ENCODE data around the gene KCNQ2.
"Not testable (repeated sequence)": the region's sequence is repeated elsewhere in the genome, so short reads cannot be mapped to it uniquely, and the experiment has no call there.

KCNQ2 gene

DNA sequence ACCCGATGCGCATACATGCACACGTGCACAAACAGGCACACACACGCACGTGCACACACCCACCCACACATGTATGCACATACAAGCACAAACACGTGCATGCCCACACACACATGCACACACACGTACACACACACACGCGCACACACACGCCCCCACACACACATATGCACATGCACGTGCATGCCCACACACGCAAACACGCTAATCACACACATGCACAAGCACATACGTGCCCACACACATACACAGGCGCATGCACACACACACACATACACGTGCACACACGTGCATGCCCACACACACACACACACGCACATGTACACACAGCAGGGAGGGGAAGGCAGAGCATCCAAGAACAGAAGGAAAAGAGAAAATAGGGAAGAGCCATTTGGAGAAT, 84.5 kb downstream of the KCNQ2 start:
- H3K4me3 ChIP-seq (ENCODE audit: low read depth in 1 of 2, low read length in 2 of 2): no peak overlapping the region
- H3K4me1 ChIP-seq (ENCODE audit: insufficient read depth, low read length): no peaks in the 10 kb centered on the region
- H3K27ac ChIP-seq (ENCODE audit: low read depth, low read length): no peak overlapping the region
- no peaks in the 10 kb centered on the region for H3K36me3 ChIP-seq (ENCODE audit: insufficient read depth, low read length)
- peaks cover 0 to 12% of the 10 kb centered on the region in 2 donors for H3K27me3 ChIP-seq (ENCODE audit: control insufficient read depth in 1 of 2, insufficient read depth in 2 of 2, low read length in 2 of 2)
- H3K9me3 ChIP-seq (ENCODE audit: low read length): no peaks in the 10 kb centered on the region
- H3K9ac ChIP-seq (ENCODE audit: low read length): no peak overlapping the region

DNA sequence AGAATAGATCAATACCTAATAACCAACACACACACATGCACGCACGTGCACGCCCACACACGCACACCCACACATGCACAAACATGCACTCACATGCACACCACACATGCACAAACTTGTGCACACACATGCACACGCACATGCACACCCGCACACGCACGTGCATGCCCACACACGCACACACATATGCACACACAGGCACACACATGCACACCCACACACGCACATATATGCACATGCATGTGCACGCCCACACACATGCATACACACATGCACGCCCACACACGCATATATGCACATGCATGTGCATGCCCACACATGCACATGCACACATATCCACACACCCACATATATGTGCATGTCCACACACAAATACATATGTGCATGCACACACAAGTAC, 85.1 kb downstream of the KCNQ2 start:
- no peak overlapping the region for H3K9ac ChIP-seq (ENCODE audit: low read length)
- H3K4me3 ChIP-seq (ENCODE audit: low read depth in 1 of 2, low read length in 2 of 2): no peak overlapping the region
- no peaks in the 10 kb centered on the region for H3K9me3 ChIP-seq (ENCODE audit: low read length)
- H3K4me1 ChIP-seq (ENCODE audit: insufficient read depth, low read length): no peaks in the 10 kb centered on the region
- no peak overlapping the region for H3K27ac ChIP-seq (ENCODE audit: low read depth, low read length)
- peaks cover 0 to 12% of the 10 kb centered on the region in 2 donors for H3K27me3 ChIP-seq (ENCODE audit: control insufficient read depth in 1 of 2, insufficient read depth in 2 of 2, low read length in 2 of 2)
- no peaks in the 10 kb centered on the region for H3K36me3 ChIP-seq (ENCODE audit: insufficient read depth, low read length)

DNA sequence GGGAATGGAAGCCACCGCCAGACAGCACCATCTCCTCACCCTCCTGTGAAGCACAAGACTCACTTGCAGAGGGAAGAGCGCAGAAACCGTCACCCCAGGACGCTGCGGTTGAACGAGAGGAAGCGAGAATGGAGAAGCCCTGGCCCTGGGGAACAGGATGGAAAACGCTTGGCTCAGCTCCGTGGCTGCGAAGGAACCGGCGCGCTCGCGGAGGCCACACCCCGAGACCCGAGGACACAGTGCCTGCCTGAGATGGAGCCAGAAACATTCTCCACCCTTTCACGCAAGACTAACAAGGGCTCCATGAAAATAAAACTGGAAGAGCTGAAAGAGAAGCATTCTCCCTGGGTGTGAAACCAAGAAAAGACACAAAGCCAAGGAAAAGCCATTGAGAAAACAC, 86.0 kb downstream of the KCNQ2 start:
- Histone ChIP-seq H3K4me1 (ENCODE audit: insufficient read depth, low read length) (no peaks in the 10 kb centered on the region), H3K27me3 (ENCODE audit: control insufficient read depth in 1 of 2, insufficient read depth in 2 of 2, low read length in 2 of 2) (peaks cover 0 to 16% of the 10 kb centered on the region in 2 donors), H3K9me3 (ENCODE audit: low read length) (no peaks in the 10 kb centered on the region), H3K9ac (ENCODE audit: low read length) (no peak overlapping the region), H3K27ac (ENCODE audit: low read depth, low read length) (no peak overlapping the region), H3K36me3 (ENCODE audit: insufficient read depth, low read length) (no peaks in the 10 kb centered on the region), H3K4me3 (ENCODE audit: low read depth in 1 of 2, low read length in 2 of 2) (no peak overlapping the region)

DNA sequence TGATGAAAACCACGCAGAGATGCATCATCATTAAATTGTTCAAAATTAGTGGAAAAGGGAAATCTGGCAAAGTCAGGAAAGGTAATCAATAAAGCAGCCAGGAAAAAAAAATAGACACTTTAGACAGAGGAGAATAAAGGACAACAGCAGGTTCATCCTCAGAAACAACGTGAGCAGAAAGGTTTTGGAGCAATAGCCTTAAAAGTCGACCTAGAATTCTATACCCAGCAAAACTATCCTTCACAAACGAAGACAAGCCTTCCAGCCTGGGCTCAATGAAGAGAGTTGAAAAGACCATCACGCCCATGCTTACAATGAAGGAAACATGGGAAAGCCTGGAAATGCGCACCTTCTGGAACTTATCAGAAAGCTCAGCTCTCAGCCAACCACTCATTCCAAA, 86.6 kb downstream of the KCNQ2 start:
- H3K4me3 ChIP-seq (ENCODE audit: low read depth in 1 of 2, low read length in 2 of 2): no peak overlapping the region
- no peaks in the 10 kb centered on the region for H3K36me3 ChIP-seq (ENCODE audit: insufficient read depth, low read length)
- peaks cover 0 to 21% of the 10 kb centered on the region in 2 donors for H3K27me3 ChIP-seq (ENCODE audit: control insufficient read depth in 1 of 2, insufficient read depth in 2 of 2, low read length in 2 of 2)
- no peak overlapping the region for H3K27ac ChIP-seq (ENCODE audit: low read depth, low read length)
- H3K9ac ChIP-seq (ENCODE audit: low read length): no peak overlapping the region
- H3K9me3 ChIP-seq (ENCODE audit: low read length): no peaks in the 10 kb centered on the region
- H3K4me1 ChIP-seq (ENCODE audit: insufficient read depth, low read length): no peaks in the 10 kb centered on the region

DNA sequence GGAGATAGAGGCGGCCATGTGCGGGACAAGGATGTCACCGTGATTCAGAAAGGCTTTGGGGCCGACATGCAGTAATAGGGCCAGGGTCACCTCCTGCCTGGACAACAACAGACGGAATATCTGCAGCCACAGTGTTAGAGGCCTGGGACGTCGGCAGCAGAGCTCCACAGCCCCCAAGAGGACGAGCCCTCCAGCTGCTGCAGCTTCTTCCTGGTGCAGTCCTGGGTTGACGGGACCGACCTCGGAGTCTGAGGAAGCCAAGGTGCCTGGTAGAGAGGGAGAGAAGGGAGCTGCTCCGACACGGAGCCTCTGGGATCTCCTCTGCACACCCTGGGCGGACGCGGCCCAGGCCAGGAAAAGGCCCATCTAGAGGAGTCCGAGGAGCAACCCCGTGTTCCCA, 88.1 kb downstream of the KCNQ2 start:
- peaks cover 0 to 21% of the 10 kb centered on the region in 2 donors for H3K27me3 ChIP-seq (ENCODE audit: control insufficient read depth in 1 of 2, insufficient read depth in 2 of 2, low read length in 2 of 2)
- H3K27ac ChIP-seq (ENCODE audit: low read depth, low read length): no peak overlapping the region
- no peaks in the 10 kb centered on the region for H3K36me3 ChIP-seq (ENCODE audit: insufficient read depth, low read length)

DNA sequence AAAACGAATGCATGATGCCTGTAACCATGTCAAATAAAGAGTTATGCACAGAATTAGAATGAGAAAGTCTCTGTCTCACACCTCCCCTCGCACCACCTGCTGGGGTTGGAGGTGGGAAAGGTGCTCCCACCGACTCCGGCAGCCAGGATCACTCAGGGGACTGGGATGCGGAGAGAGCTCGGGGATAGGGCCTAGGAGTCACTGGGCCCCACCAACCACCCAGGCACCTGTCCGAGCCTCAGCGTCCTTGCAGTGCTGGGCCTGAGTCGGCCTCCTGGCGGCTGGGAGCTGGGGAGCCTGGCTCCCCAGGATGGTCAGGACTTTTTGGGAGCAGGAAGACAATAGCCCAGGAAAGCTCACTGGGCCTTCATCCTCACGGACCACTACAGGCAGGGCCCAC, 88.9 kb downstream of the KCNQ2 start:
- no peak overlapping the region for H3K4me3 ChIP-seq (ENCODE audit: low read depth in 1 of 2, low read length in 2 of 2)
- H3K9me3 ChIP-seq (ENCODE audit: low read length): no peaks in the 10 kb centered on the region
- no peaks in the 10 kb centered on the region for H3K4me1 ChIP-seq (ENCODE audit: insufficient read depth, low read length)
- peaks cover 0 to 21% of the 10 kb centered on the region in 2 donors for H3K27me3 ChIP-seq (ENCODE audit: control insufficient read depth in 1 of 2, insufficient read depth in 2 of 2, low read length in 2 of 2)
- no peak overlapping the region for H3K9ac ChIP-seq (ENCODE audit: low read length)
- no peak overlapping the region for H3K27ac ChIP-seq (ENCODE audit: low read depth, low read length)
- no peaks in the 10 kb centered on the region for H3K36me3 ChIP-seq (ENCODE audit: insufficient read depth, low read length)

More for the DNA sequence above, 88.1 kb downstream of the KCNQ2 start:
- no peak overlapping the region for H3K4me3 ChIP-seq (ENCODE audit: low read depth in 1 of 2, low read length in 2 of 2)
- H3K4me1 ChIP-seq (ENCODE audit: insufficient read depth, low read length): no peaks in the 10 kb centered on the region
- no peaks in the 10 kb centered on the region for H3K9me3 ChIP-seq (ENCODE audit: low read length)
- no peak overlapping the region for H3K9ac ChIP-seq (ENCODE audit: low read length)

DNA sequence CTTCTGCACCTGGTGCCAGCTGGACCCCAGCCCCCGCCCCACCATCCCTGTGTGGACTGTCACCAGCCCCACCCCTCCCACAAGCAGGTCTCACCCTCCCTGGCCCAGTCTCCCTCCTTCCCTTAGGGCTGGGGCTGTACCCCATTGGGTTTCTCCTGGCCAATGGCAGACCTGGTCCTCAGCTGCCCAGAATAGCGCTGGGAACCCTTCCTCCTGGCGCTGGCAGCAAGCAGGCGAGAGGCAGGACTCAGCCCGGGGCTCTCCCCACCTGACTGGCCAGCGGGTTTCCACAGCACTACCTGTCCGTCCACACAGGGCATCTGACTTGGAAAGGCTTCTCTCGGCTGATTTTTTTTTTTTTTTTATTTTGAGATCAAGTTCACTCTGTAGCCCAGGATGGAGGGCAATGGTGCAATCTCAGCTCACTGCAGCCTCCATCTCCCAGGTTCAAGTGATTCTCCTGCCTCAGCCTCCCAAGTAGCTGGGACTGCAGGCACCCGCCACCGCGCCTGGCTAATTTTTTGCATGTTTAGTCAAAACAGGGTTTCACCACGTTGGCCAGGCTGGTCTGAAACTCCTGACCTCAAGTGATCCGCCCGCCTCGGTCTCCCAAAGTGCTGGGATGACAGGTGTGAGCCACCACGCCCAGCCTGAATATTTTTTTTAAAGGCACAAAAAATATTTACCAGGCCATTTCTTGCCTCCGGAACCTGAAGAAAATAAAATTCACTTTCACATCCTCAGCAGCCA, 89.7 kb downstream of the KCNQ2 start:
- no peaks in the 10 kb centered on the region for H3K4me1 ChIP-seq (ENCODE audit: insufficient read depth, low read length)
- no peak overlapping the region for H3K4me3 ChIP-seq (ENCODE audit: low read depth in 1 of 2, low read length in 2 of 2)
- H3K9ac ChIP-seq (ENCODE audit: low read length): no peak overlapping the region
- peaks cover 0 to 24% of the 10 kb centered on the region in 2 donors for H3K27me3 ChIP-seq (ENCODE audit: control insufficient read depth in 1 of 2, insufficient read depth in 2 of 2, low read length in 2 of 2)
- H3K36me3 ChIP-seq (ENCODE audit: insufficient read depth, low read length): no peaks in the 10 kb centered on the region
- no peaks in the 10 kb centered on the region for H3K9me3 ChIP-seq (ENCODE audit: low read length)
- no peak overlapping the region for H3K27ac ChIP-seq (ENCODE audit: low read depth, low read length)

DNA sequence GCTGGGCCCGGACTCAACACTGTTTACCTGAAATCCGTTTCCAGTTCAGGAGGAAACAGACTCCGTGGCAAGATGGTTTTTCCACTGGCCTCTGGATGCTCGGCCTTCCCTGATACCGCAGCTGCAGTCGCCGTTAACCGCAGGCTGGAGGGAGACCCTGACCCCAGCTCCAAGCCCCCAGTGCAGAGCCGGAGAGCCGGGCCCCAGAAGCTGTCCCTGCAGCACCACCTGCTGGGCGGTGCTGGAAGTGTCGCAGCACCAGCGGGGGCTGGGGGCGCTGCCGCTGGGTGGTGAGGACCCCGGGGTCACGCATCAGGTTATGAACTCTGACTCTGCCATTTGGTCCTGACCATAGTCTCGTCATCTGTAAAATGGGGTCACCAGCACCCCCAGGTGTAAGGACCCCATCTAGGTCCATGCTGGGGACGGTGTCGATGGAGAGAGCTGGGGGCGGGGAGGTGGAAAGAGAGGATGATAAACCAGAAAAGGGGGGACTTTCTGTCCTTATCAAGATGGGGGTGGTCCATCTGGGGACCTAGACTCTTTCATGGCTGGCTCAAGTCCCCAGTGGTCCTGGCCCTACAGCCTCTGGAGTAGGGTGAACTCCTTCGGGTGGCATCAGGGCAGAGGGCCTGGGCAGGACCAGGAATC, 90.5 kb downstream of the KCNQ2 start:
- Histone ChIP-seq H3K4me3 (ENCODE audit: low read depth in 1 of 2, low read length in 2 of 2) (no peak overlapping the region), H3K9ac (ENCODE audit: low read length) (no peak overlapping the region), H3K9me3 (ENCODE audit: low read length) (no peaks in the 10 kb centered on the region), H3K36me3 (ENCODE audit: insufficient read depth, low read length) (no peaks in the 10 kb centered on the region), H3K4me1 (ENCODE audit: insufficient read depth, low read length) (no peaks in the 10 kb centered on the region), H3K27me3 (ENCODE audit: control insufficient read depth in 1 of 2, insufficient read depth in 2 of 2, low read length in 2 of 2) (peaks cover 0 to 32% of the 10 kb centered on the region in 2 donors), H3K27ac (ENCODE audit: low read depth, low read length) (no peak overlapping the region)

DNA sequence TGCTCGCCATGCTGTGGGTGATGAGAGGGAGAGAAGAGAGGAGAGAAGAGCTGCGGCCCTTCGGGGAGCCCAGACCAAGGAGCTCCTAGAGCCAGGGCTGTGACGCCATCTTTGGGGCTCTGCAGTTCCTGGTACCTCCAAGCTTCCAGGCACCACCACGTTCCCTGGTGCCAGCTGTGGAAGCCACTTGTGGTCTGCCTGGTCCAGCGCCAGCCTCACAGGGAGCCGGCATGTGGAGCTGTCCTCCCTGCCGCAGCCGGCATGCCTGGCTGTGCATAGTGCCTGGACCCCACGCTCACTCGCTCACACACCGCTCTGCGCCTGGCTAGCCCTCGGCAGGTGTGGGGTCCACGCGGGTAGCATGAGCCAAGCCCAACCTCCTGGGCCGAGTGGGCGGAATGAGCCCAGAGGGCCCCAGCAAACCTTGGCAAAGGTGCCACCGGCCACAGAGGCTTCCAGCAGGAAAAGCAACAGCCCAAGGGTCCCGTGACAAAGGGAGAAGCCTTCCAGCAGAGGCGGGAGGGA, 92.0 kb downstream of the KCNQ2 start:
- peaks cover 0 to 43% of the 10 kb centered on the region in 2 donors for H3K27me3 ChIP-seq (ENCODE audit: control insufficient read depth in 1 of 2, insufficient read depth in 2 of 2, low read length in 2 of 2)

DNA sequence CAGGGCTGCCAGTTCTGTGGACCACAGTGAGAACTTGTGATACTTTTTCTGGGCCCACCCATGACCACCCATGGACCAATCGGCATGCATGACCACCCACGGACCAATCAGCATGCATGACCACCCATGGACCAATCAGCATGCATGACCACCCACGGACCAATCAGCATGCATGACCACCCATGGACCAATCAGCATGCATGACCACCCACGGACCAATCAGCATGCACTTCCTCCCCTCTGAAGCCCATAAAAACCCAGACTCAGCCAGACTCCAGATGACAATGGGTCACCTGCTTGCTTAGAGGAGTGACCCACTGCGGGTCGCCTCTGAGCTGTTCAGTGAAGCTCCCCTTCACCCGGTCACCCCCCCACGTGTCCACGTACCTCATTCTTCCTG, 92.6 kb downstream of the KCNQ2 start:
- not testable (repeated sequence) for H3K36me3 ChIP-seq (ENCODE audit: insufficient read depth, low read length); H3K27ac ChIP-seq (ENCODE audit: low read depth, low read length); H3K4me3 ChIP-seq (ENCODE audit: low read depth in 1 of 2, low read length in 2 of 2); H3K4me1 ChIP-seq (ENCODE audit: insufficient read depth, low read length); H3K9me3 ChIP-seq (ENCODE audit: low read length); H3K9ac ChIP-seq (ENCODE audit: low read length)
- peaks cover 0 to 48% of the 10 kb centered on the region in 2 donors for H3K27me3 ChIP-seq (ENCODE audit: control insufficient read depth in 1 of 2, insufficient read depth in 2 of 2, low read length in 2 of 2)

More for the DNA sequence above, 92.0 kb downstream of the KCNQ2 start:
- no peaks in the 10 kb centered on the region for H3K36me3 ChIP-seq (ENCODE audit: insufficient read depth, low read length)
- H3K4me3 ChIP-seq (ENCODE audit: low read depth in 1 of 2, low read length in 2 of 2): no peak overlapping the region
- H3K27ac ChIP-seq (ENCODE audit: low read depth, low read length): no peak overlapping the region
- no peaks in the 10 kb centered on the region for H3K4me1 ChIP-seq (ENCODE audit: insufficient read depth, low read length)
- H3K9me3 ChIP-seq (ENCODE audit: low read length): no peaks in the 10 kb centered on the region
- H3K9ac ChIP-seq (ENCODE audit: low read length): no peak overlapping the region

DNA sequence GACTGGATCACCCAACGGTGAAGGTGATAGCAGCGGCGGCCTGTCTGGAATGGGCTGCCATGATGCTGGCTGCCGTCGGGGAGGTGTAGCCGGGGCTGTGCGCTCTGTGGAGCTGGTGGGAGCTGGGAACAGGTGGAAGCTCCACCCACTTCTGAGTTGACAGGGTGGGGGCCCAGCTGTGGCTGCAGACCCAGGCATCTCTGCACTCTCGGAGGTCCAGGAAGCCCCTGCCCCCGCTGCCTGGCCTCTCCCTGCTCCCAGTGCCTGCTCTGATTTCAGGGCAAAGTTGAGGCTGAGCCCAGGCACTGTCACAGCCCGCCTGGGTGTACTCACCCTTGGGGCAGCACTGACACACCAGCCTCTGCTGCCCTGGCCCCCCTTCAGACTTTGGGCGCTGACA, 93.2 kb downstream of the KCNQ2 start:
- Histone ChIP-seq H3K9me3 (ENCODE audit: low read length) (no peaks in the 10 kb centered on the region), H3K27ac (ENCODE audit: low read depth, low read length) (no peak overlapping the region), H3K4me1 (ENCODE audit: insufficient read depth, low read length) (no peaks in the 10 kb centered on the region), H3K36me3 (ENCODE audit: insufficient read depth, low read length) (no peaks in the 10 kb centered on the region), H3K4me3 (ENCODE audit: low read depth in 1 of 2, low read length in 2 of 2) (no peak overlapping the region), H3K9ac (ENCODE audit: low read length) (no peak overlapping the region), H3K27me3 (ENCODE audit: control insufficient read depth in 1 of 2, insufficient read depth in 2 of 2, low read length in 2 of 2) (peaks cover 0 to 50% of the 10 kb centered on the region in 2 donors)
